GM19043 (cell line): ENCODE data around the gene SF3A1.

Source experiments
- ATAC-seq: cut with Tn5 transposase; IDR thresholded peaks from one replicate; pipeline ENCODE4 v1.9.1; 2021; ENCODE audit warnings: low read depth; ENCODE audit not compliant: unreplicated experiment

Gene SF3A1

GRCh38 chr22:30307041-30307574 lies 49.6 kb downstream of the SF3A1 start:
- no peak for ATAC-seq

GRCh38 chr22:30306627-30307011 lies 50.1 kb downstream of the SF3A1 start:
- ATAC-seq, result no peak

- no peak for ATAC-seq
Observed at GRCh38 chr22:30305906-30306626, 50.6 kb downstream of the SF3A1 start.

GRCh38 chr22:30305519-30305905 lies 51.2 kb downstream of the SF3A1 start:
- no peak for ATAC-seq

GRCh38 chr22:30304495-30305244 lies 52.0 kb downstream of the SF3A1 start:
- ATAC-seq, result no peak

GRCh38 chr22:30302810-30303138 lies 53.9 kb downstream of the SF3A1 start:
- no peak for ATAC-seq

GRCh38 chr22:30301995-30302809 lies 54.5 kb downstream of the SF3A1 start:
- ATAC-seq, result no peak

- ATAC-seq, result no peak
Observed at GRCh38 chr22:30299322-30299721, 57.4 kb downstream of the SF3A1 start.

GRCh38 chr22:30297991-30298701 lies 58.5 kb downstream of the SF3A1 start:
- no peak for ATAC-seq

GRCh38 chr22:30297276-30297990 lies 59.3 kb downstream of the SF3A1 start:
- no peak for ATAC-seq

GRCh38 chr22:30296833-30297232 lies 59.9 kb downstream of the SF3A1 start:
- ATAC-seq, result no peak

- ATAC-seq, result no peak
Observed at GRCh38 chr22:30296324-30296723, 60.4 kb downstream of the SF3A1 start.

GRCh38 chr22:30295576-30295975 lies 61.1 kb downstream of the SF3A1 start:
- no peak for ATAC-seq

- no peak for ATAC-seq
Observed at GRCh38 chr22:30294830-30295229, 61.9 kb downstream of the SF3A1 start.

- ATAC-seq, result no peak
Observed at GRCh38 chr22:30294066-30294465, 62.6 kb downstream of the SF3A1 start.

GRCh38 chr22:30293026-30293425 lies 63.7 kb downstream of the SF3A1 start:
- no peak for ATAC-seq

- ATAC-seq, result no peak
Observed at GRCh38 chr22:30292069-30292970, 64.4 kb downstream of the SF3A1 start.

GRCh38 chr22:30291058-30291892 lies 65.4 kb downstream of the SF3A1 start:
- no peak for ATAC-seq
